MCF 10A (cell line): Measurements from ENCODE around the gene BCAS3. TPM values are rescaled to one million over a fixed set of nuclear protein-coding genes. Genes with fewer than 3 reads are reported as not detected.

ENCODE experiments used
- BruUV-seq: library from RNA; stranded (reverse); fragments of 400-500 nt; replicated peaks from 2 replicates; lab custom pipeline; 2021; lab: Mats Ljungman, UMichigan
- CTCF ChIA-PET: fragments of 300-600 bp; sonication (Branson Sonifier 250); formaldehyde crosslinking; extraction: SDS; loops from one replicate; lab custom pipeline; 2021; ENCODE audit warnings: antibody characterized with exemption, inconsistent platforms; lab: Yijun Ruan, JAX
- POLR2A ChIA-PET: fragments of 300-600, 350-650 bp; sonication (Branson Sonifier 250); formaldehyde crosslinking; extraction: SDS; loops from one replicate; lab custom pipeline; 2020; ENCODE audit warnings: antibody characterized with exemption, inconsistent platforms; lab: Yijun Ruan, JAX
- DNase-seq: peaks from one replicate; pipeline ENCODE4 v3.0.0-alpha.2; 2018; ENCODE audit not compliant: unreplicated experiment
- H3K27ac Mint-ChIP-seq: one replicate; pipeline ENCODE4 v1.8.0; 2022; ENCODE audit warnings: mild to moderate bottlenecking, low read depth, mixed read lengths; ENCODE audit not compliant: unreplicated experiment
- H3K27me3 Mint-ChIP-seq: one replicate; pipeline ENCODE4 v1.8.0; 2022; ENCODE audit warnings: mixed read lengths; ENCODE audit not compliant: insufficient read depth, unreplicated experiment
- H3K36me3 Mint-ChIP-seq: one replicate; pipeline ENCODE4 v1.8.0; 2022; ENCODE audit warnings: mild to moderate bottlenecking, moderate library complexity, mixed read lengths; ENCODE audit not compliant: insufficient read depth, unreplicated experiment
- H3K4me1 Mint-ChIP-seq: one replicate; pipeline ENCODE4 v1.8.0; 2022; ENCODE audit warnings: mixed read lengths; ENCODE audit not compliant: insufficient read depth, unreplicated experiment
- H3K4me3 Mint-ChIP-seq: one replicate; pipeline ENCODE4 v1.8.0; 2022; ENCODE audit warnings: mild to moderate bottlenecking, moderate library complexity, mixed read lengths; ENCODE audit not compliant: unreplicated experiment
- H3K9me3 Mint-ChIP-seq: one replicate; pipeline ENCODE4 v1.8.0; 2022; ENCODE audit warnings: mixed read lengths; ENCODE audit not compliant: unreplicated experiment
- CTCF ChIP-seq: fragments of 200-600 bp; IDR thresholded peaks from one replicate; pipeline ENCODE4 v1.8.0; 2022; ENCODE audit warnings: antibody characterized with exemption, mild to moderate bottlenecking; ENCODE audit not compliant: unreplicated experiment
- intact Hi-C: fragments of 100-400 bp; cut with micrococcal nuclease; formaldehyde crosslinking; loops from 2 replicates; pipeline ENCODE4 v1.14.1; 2022
- total RNA-seq: library from RNA; stranded (reverse); gene quantifications from 2 replicates; pipeline ENCODE4 v1.2.3, GENCODE V29; 2022

Gene BCAS3
- total RNA-seq, 1 experiment from 2014 or later = 14.6 TPM

- no peak for DNase-seq
- H3K36me3 Mint-ChIP-seq = no peaks in the 10 kb centered on the region
- ChIA-PET CTCF (interaction anchor here (0.6 kb wide), 1 partner anchor 526 kb away, joined by 4 read pairs; no protein-coding TSS in a partner anchor), POLR2A (no interaction called here)
- H3K9me3 Mint-ChIP-seq = no peaks in the 10 kb centered on the region
- BruUV-seq = no TSS peak
- TF ChIP-seq CTCF = no peak
- H3K27me3 Mint-ChIP-seq = no peaks in the 10 kb centered on the region
- H3K4me3 Mint-ChIP-seq = no peak overlapping the region
- no peaks in the 10 kb centered on the region for H3K4me1 Mint-ChIP-seq
- intact Hi-C loops = no loop called here
- H3K27ac Mint-ChIP-seq = no peak overlapping the region
Measured at GRCh38 chr17:60993497-60993896, 315.8 kb downstream of the BCAS3 start.

GRCh38 chr17:60995680-60996079 lies 318.0 kb downstream of the BCAS3 start:
- CTCF ChIA-PET = interaction anchor here (0.6 kb wide), 1 partner anchor 442 kb away, joined by 3 read pairs; no protein-coding TSS in a partner anchor
- H3K27me3 Mint-ChIP-seq = no peaks in the 10 kb centered on the region
- H3K4me1 Mint-ChIP-seq = no peaks in the 10 kb centered on the region
- no peak overlapping the region for H3K27ac Mint-ChIP-seq
- intact Hi-C loops = no loop called here
- H3K36me3 Mint-ChIP-seq = no peaks in the 10 kb centered on the region
- H3K9me3 Mint-ChIP-seq = no peaks in the 10 kb centered on the region
- BruUV-seq = no TSS peak
- no peak for TF ChIP-seq CTCF
- H3K4me3 Mint-ChIP-seq = no peak overlapping the region
- no peak for DNase-seq
- POLR2A ChIA-PET = no interaction called here

- no TSS peak for BruUV-seq
- no peak overlapping the region for H3K4me3 Mint-ChIP-seq
- CTCF ChIA-PET = interaction anchor here (1.0 to 1.5 kb wide), 5 partner anchors 28 to 408 kb away, joined by 3 to 5 read pairs (median 4); no protein-coding TSS in a partner anchor
Measured at GRCh38 chr17:61000911-61001310, 323.3 kb downstream of the BCAS3 start.

GRCh38 chr17:61002316-61002736 lies 324.7 kb downstream of the BCAS3 start:
- Mint-ChIP-seq H3K4me1 (no peaks in the 10 kb centered on the region), H3K4me3 (no peak overlapping the region), H3K27me3 (no peaks in the 10 kb centered on the region), H3K27ac (no peak overlapping the region), H3K9me3 (no peaks in the 10 kb centered on the region), H3K36me3 (no peaks in the 10 kb centered on the region)
- CTCF ChIA-PET = no interaction called here
- no TSS peak for BruUV-seq
- TF ChIP-seq CTCF = peak; percentile 56
- POLR2A ChIA-PET = no interaction called here
- DNase-seq = peak; percentile 51
- intact Hi-C loops = loop anchor here (1.0 to 10.0 kb wide), 4 partner anchors 282 to 552 kb away; no protein-coding TSS in a partner anchor

More at GRCh38 chr17:61000911-61001310, 323.3 kb downstream of the BCAS3 start:
- Mint-ChIP-seq H3K27me3 (no peaks in the 10 kb centered on the region), H3K4me1 (no peaks in the 10 kb centered on the region), H3K27ac (no peak overlapping the region), H3K9me3 (no peaks in the 10 kb centered on the region), H3K36me3 (no peaks in the 10 kb centered on the region)
- no peak for TF ChIP-seq CTCF
- peak; percentile 4 for DNase-seq
- POLR2A ChIA-PET = interaction anchor here (0.9 kb wide), 1 partner anchor 277 kb away, joined by 3 read pairs; no protein-coding TSS in a partner anchor
- intact Hi-C loops = loop anchor here (10.0 kb wide), 1 partner anchor 554 kb away; no protein-coding TSS in a partner anchor
